ENCODE measurements around the gene TENT4A.

The TENT4A gene

DNA sequence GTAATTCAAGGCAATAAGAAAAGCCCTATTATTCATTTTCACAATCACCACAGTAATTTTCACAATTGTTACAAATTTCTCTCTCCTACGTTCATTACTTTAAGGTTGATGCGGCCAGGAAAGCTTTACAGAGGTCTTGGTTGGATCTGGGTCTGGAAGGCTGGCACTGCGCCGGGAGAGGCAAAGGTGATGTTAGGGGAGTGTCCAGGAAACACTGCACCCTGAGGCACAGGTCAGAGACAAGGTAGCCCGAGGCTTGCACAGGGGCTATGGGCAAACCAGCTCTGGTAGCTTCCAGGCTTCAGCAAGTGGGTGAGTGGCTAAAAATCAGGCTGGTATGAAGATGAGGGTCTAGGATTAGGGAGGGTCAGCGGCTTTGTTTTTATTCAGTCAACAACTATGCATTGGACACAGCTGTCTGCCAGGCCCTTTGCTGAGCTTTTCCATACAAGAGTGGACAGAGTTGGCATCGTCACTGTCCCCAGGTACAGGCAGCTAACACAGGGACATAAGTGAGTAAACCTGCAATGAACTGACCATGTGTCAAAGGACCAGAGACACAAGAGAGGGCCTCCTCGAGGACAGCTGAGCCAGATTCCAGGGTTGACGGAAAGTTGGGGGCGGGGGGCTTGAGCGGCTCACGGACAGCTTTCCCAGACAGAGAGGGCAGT, 12.4 kb upstream of the TENT4A start:
- DNase-seq, result no peak

DNA sequence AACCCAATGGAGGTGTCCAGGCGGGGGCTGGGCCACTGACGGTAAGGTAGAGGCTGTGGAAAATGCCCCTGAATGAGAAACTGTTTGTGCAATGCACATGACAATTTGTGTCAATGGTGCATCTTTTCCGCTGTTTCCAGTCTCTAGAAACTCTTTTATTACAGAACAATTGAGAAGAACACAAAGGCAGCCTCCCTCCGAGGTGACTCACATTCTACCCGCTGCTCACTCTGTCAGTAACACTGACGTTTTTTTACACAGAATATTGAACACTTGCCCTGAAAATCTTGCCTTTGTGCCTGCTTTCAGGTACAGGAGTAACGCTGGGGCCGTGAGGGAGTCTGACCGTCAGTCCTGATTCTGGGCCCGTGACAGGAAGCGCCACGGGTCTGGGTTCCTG, 11.7 kb upstream of the TENT4A start:
- DNase-seq, result no peak

DNA sequence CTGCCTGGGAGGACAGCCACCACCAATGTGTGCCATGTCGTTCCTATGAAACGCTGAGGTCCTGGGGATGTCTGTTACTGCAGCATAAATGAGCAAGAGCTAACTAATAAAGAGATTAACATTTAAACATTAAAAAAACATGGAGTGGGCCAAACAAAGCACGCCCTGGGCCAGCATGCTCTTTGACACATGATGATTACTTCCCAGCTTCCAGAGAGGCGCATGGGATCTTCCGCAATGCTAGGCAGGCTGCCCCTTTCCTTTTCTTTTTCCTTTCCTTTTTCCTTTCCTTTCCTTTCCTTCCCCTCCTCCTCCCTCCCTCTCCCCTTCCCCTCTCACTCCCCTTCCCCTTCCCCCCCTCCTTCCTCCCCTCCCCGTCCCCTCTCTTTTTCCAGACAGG, 10.6 kb upstream of the TENT4A start:
- DNase-seq, result no peak

DNA sequence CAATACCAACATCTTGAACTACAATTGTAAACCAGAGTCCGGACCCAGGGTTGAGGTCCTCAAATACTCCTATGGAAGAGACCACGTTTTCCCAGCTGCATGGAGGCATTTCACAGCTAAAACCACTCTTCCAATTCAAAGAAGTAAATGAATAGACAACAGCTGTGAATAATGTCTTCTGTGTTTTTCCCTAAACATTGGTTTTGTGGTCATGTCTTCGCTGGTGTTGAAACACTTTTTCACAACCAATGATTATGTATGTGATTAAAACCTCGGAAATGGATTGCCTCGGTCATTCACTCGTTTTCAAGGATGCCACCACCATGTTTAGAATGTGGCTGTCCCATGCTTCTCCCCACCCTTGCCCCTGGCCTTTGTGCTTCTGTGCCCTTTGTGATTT, 9.4 kb upstream of the TENT4A start:
- no peak for DNase-seq

DNA sequence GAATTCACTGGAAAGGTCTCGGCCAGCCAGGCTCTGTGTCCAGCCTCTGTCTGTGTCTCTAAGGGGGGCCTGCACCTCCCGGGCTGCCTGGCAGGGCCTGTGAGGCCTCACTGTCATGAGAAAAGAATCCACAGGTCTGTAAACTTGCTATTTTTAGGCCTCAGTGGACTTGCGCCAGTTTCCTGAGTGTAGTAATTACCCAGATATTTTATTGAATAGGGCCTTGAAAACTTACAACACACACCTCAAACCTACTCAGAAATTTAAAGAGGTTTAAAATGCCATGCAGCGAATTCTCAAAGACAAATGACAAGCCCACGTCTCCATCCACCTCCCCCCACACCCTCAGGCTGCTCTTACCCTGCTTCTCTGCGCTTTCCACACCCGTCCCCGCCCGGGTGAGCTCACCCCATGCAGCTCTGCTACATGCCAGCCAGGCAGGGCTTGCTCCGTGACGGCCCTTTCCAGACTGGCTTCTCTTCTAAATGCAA, 8.8 kb upstream of the TENT4A start:
- no peak for DNase-seq

DNA sequence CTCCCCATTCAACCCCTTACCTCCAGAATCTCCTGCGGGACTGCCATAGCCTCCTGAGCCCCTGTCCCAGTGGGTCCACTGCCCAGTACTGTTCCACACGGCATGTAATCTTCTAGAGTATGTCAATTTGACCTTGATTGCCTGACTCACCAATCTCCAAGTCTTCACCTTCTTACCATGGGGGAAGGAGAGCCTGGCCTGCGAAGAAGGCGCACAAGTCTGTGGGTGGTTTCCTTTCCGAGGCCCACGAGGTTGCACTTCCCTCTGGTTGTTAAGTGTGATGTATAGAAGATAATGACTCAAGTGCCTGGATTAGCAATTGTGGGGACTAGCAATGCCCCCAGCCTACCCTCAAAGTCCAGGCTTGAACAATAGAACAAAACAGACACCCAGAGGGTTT, 8.1 kb upstream of the TENT4A start:
- DNase-seq, result no peak

DNA sequence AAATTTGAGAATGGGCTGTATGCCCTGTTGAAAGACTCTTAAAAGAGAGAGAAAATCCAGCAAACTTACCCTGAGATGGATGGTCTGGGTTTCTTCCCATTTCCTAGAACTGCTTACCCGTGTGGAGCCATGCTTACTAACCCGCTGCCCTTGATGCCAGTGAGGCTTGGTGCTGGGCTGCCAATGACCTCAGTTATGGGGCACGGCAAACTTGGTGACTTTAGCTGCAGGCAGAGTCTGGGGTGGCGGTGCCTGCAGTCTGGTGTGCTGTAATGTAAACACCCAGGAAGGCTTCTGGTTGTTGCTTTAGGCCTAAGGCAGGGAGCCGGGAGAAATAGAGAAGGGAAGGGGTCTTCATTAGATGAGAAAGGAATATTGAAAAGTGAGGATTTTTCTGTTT, 7.3 kb upstream of the TENT4A start:
- no peak for DNase-seq

DNA sequence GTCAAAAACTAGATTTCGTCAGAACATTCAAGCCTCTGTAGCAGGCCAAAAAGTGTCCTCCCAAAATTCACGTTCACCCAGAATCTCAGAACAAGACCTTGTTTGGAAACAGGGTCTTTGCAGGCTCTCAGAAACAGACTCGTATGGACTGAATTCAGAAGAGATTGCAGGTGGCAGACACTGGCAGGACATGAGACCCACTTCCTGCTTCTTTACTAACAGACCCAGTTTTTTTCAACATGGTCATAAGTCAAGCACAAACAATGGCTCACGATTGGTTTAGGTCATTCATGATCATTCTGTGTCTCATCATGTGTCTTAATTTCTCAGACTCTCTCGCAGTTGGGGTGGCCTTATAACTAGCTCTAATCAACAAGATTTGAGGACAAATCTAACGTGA, 5.4 kb upstream of the TENT4A start:
- DNase-seq, result no peak

DNA sequence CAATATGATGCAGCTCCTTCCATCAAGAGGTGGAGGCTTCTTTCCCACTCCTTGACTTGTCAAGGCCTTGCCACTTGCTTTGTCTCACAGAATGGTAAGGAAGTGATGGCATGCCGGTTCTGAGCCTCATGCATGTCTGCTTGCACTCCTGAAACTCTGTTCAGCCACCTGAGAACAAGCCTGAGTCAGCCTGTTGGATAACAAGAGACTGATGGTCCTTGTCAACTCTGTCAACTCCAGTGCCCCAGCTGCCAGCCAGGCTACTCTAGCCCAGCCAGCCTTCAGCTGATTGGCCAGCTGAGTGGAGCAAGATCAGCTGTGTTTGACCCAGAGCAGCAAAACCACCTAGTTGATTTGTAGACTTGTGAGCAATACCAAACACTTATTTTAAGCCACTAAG, 4.4 kb upstream of the TENT4A start:
- no peak for DNase-seq

DNA sequence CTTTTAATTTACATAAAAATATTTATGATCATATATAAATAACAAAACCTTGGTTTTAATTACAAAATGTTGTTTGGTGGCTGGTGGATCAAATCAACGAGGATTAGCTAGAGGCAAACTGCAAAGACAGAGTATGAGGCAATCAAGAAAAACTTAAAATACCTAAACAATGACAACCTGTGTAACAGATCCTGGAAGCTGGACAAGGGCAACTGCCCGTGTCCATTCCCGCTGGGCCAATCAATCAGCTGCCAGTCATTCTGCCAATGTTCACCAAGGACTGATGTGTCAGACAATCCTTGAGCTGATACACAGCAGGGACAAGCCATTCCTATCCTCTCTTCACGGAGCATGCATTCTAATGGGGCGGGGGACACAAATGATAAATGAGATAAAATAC, 3.2 kb upstream of the TENT4A start:
- no peak for DNase-seq

DNA sequence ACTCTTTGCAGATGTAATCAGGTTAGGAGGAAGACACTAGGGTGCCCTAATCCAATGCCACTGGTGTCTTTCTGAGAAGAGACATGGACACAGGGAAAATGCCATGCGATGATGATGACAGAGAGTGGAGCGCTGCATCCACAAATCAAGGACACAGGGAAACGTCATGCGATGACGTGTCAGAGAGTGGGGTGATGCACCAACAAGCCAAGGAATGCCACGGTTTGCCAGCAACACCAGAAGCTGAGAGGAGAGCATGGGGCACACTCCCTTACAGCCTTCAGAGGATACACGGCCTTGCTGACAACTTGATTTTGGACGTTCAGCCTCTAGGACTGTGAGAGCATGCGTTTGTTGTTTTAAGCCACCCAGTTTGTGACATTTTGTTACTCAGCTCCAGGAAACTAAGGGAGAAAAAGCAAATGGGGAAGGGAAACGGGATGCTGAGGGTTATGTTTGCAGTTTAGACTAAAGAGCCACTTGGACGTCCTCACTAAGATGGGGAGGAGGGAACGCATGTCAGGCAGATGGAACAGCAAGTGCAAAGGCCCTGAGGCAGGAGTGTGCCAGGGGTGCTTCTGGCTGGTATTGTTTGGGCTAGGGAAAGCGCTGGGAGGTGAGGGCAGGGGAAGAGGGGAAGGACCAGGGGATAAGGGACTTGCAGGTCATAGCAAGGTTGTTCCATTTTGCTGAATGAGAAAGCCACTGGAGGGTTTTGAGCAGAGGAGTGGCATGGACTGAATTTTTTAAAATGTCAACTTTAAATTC, 2.5 kb upstream of the TENT4A start:
- no peak for DNase-seq

DNA sequence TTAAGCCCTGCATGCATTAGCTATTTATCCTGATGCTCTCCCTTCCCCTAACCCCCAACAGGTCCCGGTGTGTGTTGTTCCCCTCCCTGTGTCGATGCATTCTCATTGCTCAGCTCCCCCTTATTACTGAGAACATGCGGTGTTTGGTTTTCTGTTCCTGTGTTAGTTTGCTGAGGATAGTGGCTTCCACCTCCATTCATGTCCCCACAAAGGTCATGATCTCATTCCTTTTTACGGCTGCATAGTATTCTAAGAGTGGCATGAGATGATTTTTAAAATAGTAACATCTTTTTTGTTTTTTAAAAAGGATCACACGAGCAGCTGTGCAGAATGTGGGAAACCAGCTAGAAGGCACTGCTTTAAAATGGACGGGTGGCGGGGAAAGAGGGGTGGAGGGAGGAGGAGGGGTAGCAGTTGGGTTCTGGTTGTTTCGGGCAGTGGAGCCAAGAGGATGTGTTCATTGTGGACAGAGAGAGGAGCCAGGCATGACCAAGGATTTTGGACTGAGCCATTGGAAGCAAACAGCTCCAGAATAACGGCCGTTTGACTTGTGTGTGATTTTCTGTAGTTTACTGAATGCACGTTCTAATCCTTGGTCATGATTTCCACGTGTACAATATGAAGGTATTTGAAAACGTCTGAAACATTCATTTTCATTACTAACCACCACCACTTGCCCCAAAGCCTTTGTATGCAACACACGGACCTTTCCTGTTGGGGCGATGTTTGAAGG, 1.7 kb upstream of the TENT4A start:
- DNase-seq, result no peak

DNA sequence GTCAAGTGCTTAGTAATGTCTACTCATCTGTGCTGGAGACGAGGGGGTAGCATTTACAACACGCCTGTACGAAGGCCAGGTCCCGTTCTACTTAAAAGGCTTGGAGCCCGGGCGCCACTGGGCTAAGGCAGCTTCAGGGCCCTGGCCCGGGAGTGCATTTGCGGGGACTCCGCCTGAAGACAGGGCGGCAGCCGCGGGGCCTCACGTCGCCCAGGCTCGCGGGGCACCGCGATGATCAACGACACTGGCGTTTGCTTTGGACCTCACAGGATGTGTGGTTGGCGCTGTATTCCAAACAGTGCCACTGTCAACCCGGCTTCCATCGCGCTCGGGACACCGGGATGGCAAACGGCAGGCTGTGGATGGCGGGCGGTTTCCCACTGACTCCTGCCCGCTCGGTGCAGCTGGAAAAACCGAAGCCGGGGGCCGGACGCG, 1.1 kb upstream of the TENT4A start:
- peak; percentile 69 for DNase-seq

DNA sequence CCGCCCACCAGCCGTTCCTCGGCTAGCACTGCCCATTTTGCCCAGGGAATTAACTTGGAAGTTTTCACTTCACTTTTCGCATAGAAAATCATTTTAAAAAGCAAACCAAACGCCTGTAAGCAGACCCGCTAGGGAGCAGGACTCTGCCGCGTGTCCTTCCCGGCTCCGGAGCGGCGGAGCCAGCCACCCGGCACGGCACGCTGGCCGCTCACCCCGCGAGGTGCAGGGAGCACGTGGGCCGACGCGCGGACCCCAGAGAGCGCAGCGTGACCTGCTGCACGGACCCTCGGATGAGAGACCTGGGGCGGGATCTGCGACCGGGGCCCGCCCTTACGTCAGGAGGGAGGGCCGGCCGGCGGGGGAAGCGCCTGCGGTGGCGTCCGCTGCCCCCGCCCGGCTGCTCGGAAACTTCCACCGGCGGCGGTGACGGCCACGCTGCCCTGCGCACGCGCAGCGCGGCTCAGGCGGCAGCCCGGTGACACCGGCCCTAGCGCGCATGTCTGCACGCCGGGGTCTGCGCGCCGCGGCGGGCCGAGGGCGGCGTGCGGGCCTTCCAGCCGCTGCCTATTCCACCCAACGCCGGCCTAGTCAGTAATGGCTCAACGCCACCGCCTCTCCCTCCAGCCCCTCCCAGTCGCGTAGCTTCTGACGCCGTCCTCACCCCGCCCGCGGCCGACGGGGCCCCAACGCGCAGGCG, 507 bp upstream of the TENT4A start:
- DNase-seq, result peak; percentile 96

DNA sequence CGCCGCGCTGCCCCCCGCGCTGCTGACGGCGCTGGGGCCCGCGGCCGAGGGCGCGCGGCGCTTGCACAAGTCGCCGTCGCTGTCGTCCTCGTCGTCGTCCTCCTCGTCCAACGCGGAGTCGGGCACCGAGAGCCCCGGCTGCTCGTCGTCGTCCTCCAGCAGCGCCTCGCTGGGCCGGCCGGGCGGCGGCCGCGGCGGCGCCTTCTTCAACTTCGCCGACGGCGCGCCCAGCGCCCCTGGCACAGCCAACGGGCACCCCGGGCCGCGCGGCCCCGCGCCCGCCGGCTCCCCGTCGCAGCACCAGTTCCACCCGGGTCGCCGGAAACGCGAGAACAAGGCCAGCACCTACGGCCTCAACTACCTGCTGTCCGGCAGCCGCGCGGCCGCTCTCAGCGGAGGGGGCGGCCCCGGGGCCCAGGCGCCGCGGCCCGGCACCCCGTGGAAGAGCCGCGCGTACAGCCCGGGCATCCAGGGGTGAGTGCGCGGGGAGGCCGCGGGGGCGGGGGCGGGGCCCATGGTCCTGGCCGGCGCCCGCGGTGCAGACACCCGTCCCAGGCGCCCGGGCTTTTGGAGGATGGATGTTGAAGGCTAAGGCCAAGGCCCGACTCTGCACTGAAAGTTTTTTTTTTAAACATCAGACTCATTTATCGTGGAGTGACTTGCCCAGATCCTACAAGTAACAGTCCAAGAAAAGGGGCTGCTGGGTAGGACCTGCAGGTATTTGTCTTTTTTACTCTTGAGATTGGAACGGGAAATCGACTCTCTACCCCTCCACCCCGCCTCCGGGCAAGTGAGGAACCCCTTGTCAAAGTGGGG, 1.2 kb downstream of the TENT4A start:
- DNase-seq, result peak; percentile 16

DNA sequence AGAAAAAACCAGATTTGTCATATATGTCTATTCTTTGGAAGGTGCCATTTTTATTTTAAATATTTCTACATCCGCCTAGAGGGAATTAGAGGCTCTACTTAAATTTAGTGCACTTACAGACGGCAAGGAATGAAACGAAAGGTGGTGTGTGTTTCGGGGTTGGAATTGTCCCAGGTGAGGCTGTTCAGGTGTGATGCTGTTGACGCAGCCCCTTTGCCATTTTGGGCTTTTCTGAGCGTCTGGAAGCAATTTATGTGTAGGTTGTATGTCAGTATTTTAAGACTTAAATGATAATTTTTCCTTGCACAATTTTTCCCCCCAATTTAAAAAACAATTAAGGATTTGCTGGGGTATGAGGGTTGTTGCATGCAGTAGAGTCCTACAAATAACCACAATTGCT, 2.0 kb downstream of the TENT4A start:
- DNase-seq, result no peak

DNA sequence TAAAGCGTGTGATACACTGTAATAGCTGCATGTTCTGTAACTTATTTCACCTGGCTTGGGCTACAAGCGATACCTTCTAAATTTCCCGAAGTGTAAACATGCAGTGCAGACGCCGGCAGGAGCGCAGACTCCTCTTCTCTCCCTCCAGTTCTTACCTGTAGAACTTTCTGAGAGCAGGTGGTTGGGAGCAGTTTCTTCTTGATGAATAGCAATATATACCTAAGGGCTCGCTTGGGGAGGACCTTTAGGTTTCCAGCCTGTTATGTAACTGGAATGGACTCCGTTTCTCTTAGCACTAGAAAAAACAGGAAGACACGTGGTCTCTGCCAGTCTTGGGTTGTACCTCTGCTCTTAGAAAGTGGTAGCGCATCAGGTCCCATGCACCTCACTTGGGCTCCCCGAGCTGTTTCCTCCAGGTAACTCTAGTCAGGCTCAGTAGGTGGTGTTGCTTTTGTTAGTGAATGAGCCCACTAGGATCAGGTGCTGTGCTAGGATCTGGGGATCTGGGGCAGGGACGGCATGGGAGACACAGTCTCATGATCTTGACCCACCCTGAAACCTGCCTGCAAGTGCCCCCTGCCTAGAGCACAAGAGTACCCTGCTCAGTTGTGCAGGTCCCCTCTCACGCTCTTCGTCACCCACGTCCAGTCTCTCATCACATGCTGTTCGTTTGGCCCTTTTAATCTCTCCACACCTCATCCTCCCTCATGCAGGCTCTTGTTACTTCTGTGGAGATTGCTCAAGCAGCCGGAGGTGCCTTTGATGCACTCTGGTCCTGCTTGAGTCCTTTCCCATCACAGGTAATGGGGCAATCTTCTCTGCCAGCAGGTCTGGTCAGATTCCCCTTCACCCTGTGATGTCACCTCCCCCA, 2.8 kb downstream of the TENT4A start:
- no peak for DNase-seq

DNA sequence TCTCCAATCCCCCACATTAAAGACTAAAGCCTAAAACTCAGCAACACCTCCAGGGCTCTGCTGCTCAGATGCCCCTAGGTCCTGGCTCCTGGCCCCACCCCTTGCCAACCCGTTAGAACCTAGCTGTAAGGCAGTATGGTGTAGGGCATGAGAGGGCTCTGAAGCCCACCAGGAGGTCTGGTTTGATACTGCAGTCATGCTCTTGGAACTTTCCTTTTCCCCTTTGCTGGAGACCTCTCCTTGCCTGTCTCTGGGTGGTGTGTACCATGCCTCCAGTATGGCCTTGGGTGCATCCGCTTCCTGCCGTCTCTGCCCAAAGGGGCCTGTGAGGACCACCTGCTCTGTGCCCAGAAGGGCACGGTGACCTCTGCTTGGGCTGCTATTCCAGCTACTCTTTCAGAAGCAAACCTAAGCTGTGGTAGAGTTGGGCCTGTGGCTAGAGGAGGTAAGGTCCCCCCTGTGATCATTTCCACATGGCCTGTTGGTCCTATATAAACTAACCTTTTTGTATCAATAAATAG, 3.5 kb downstream of the TENT4A start:
- DNase-seq, result no peak

DNA sequence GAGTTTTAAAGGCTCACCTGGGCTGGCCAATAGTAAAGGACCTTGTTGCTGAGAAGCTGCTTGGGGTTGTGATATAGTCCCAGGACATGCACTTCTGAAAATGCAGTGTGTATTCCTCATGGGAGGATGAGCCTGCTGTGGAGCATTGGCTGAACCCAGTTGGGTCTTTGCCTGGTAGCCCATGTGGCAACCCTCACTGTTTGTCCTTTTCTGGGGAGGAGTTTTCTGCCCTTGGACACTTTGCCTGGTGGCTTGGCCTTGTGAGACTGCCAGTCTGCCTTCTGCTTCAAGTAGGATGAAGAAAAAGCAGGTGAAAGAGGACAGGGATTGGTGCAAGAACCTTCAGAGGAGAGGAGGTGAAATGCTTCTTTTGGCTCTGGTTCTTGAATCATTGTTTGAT, 4.0 kb downstream of the TENT4A start:
- DNase-seq, result no peak

DNA sequence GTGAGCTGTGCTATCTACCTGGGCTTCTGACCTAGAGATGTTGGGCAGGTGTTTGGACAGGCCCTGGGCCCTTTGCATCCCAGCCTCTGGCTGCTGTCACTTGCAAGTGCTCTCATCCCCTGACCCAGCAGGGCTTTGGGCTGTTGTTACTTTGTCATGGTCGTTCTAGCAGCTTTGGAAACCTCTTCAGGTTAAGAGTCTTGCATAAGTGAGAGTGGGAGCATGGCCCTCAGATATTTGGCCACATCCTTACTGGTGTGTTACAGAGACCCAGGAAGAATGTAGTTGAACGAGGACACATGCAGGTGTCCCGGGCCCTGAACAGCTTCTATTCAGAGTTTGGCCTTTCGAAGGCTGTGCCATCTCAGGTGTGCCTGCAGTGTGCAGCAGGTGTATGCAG, 4.5 kb downstream of the TENT4A start:
- no peak for DNase-seq

DNA sequence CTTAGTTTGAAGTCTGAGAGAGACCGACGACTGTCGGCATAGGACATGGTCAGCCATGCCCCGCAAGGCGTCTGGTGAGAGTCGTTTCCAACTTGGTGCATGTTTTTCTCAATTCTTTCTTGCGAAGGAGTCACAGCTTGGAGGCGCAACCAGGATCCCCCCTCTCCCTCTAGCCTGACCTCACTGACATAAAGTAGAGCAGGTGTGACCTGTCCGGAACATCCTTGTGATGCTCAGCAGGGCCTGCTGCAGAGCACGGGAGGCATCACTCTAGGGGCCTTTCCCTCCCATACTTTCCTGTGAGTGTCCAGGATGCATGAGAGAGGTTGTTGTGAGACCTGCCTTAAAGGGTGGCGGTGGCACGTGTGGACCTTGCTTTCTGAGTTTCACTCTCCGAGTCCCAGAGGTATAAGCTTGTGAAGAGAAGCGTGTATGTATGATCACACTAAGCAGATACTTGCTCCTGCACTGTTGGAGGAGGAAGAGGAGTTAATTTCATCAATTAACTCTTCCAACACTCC, 5.0 kb downstream of the TENT4A start:
- no peak for DNase-seq

All from hematopoietic multipotent progenitor cell treated with erythropoietin and hydrocortisone succinate and interleukin-3 and kit ligand, for 8 days (in vitro differentiated cells).